HG03442 (cell line): ENCODE measurements around the gene NUP88.
A peak's percentile ranks its signal among the peaks of the same experiment; 100 is the strongest.
"Not testable (repeated sequence)": the region's sequence is repeated elsewhere in the genome, so short reads cannot be mapped to it uniquely, and the experiment has no call there.

ENCODE experiments used
- ATAC-seq: cut with Tn5 transposase; IDR thresholded peaks from one replicate; pipeline ENCODE4 v1.9.1; 2021; ENCODE audit warnings: mild to moderate bottlenecking, moderate library complexity; ENCODE audit not compliant: unreplicated experiment

The NUP88 gene

DNA sequence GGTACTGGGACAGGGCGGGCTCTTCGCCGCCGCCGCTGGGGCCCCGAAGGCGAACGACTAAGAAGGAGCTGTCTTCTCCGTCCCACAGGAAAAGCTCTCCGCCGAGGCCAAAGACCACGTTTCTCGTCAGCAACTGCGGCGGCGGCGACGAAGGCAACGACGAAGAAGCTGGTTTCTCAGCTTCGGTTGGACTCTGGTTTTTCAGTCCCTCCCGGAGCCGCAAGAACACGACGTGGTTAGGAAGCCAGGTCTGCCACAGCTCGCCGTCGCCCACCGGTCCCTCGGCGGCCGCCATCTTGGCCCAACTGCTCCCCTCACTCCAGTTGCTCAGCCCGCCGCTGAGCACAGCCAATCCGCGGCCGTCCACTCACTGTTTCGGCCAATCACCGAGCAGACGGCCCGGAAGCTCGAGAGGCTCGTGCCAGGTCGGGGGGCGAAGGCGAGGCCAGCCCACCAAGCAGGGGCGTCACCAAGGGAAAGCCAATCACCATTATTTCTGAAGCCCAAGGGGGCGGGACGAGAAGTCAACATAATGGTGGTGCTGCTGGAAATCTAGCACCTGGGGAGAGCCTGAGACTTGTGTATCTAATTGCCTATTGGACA is at the start of gene NUP88:
Gene NUP88 (minus strand): TSS at position 307 of the 603 bp plus-strand sequence. CDS start 12 bp downstream, at position 295.
- ATAC-seq, result peak; percentile 91

DNA sequence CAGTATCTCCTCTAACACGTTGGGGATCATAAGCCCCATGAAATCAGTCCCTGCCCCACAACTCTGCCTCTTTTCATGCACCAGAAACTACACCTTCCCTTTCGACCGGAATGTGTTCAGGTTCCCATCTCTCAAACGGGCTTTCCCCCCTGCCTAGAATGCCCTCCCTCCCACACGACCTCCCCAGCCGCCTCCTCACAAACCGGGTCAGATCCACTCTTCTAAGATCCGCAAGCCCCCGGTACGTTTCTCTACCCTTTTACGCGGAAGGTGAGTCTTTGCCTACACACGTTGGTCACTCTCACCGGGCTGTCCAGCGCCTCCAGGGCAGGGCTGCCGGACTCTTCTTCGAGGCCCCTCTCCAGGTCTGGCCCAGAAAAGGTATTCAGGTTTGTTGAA is 48.6 kb upstream of the NUP88 start:
- ATAC-seq, result no peak

DNA sequence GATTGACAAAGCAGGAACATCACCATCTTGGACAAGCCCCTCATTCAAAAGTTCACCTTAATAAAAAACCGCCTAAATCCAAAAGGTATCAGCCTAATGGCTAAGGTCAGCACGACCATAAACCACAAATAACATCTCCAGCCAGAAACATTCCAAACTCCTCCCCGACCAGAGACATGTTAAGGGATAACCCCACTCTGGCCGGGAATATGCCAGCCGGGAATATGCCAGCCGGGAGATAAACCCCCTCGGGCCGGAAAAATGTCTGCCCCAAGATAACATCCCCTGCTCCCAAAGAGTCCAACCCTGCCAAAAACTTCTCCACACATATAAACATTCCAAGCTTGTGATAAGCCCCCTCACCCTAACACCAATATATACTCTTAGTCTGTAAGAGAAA is 48.0 kb upstream of the NUP88 start:
- ATAC-seq, result no peak

DNA sequence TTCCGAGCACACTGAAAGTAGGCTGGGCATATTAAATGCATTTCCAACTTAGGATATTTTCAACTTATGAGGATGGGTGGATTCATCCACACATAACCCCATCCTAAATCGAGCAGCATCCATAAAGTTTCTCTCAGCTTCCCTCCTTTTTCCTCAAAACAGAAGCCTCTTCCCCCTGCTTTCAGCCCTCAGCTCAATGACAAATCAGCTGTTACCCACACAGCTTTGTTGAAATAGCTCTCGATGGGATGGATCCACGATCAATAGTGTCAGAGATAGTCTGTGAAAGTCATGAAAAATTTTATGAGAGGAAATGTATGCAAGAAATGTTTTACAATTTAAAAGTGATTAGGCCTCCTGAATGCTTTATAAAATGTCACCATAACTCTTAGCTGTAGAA is 46.8 kb upstream of the NUP88 start:
- ATAC-seq, result no peak

DNA sequence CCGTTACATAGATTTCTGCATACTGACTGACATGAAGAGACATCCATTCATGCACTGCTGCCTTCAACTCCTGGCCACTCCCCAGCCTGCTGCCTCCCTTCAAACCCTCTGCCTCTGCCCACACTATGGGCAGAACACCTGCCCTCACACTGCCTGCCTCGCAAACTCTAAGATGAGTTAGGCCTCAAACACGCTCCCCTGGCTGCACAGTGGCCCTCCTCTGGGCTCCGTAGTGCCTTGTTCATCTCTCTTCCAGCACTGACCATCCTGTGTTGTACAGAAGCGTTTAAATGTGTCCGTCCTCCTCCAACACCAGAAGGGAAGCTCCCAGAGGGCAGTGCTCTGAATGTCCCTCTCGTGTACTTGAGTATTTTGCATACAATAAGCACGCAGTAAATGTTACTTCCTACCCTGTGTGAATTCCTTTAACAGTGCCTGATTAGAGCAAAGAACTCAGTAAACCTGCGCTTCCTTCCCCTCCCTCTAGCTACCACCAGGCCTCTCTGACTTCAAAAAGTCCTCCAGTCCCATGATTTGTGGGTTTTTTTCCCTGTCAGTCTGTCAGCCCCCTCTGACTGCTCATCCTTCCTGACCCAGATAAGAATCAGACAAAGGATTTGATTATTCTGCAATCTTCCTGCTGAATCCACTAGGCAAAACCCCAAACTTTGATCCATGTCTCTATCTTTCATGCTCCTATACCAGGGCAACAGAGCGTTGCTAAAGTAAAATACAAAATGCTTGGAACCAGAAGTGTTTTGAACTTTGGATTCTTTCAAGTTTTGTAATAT is 45.5 kb upstream of the NUP88 start:
- ATAC-seq, result no peak

DNA sequence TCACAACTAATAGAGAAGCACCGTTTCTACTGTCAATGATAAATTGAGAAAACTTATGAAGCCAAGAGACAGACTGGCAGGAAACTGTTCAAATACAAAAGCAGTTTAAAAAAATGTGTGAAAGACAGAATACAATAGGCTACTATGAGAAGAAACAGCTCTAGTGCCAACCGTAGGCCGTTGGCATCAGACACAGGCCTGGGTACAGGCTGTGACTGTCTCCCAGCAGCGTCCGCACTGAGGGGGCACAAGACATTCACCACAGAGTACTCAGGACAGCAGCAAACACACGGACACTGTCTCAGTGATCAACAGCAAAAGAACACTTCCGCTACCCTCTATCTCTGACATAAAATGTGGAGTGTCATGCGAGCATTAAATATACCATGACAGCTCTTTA is 27.3 kb upstream of the NUP88 start:
- no peak for ATAC-seq

DNA sequence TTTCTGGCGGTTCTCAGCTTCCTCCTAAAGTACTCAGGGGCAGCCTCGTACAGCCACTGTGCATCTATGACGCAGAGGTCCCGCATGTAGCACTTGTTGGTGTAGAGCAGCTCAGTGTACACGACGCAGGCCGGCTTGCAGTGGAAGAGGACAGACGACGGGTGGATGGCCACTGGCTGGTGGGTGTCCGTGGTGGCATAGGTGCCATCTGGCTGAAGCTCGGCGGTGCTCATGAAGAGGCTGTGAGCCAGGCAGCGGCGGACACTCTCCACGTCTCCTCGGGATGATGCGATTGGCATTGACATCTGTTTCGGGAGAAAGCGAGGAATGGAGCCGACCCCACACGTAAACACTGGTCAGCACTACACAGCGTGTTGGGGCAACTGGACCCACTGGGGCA is 24.7 kb upstream of the NUP88 start:
- no peak for ATAC-seq

DNA sequence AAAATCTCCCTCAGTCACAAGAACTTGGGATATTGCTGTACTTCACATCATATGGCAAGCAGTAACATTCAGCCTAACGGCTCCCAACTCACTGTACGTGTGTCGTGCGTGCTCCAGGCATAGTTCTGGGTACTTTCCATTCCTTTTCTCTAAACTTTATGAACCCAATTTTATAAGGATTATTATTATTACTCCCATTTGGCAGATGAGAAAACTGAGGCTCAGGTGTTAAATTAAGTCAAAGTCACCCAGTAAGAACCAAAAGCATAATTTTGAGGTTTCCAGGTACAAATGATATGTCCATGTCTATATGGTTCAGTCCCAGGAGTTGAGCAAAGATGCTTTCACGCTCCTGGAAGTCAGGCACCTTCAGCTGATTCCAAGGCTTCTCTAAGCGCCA is 24.3 kb upstream of the NUP88 start:
- ATAC-seq, result no peak

DNA sequence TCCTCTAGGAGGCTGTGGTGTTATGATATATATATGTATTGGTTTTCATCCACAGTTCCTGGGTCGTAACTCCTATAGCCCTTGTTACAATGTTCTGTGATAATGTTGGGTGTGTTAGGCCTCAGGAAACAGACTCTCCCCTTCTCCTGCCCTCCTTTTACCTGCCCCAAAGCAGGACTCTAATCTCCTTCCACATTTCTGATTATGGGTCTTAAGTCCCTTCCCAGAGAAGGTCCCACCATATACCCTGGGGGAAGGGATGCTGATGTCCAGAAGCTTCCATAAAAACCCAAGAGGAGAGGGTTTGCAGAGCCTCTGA is 19.9 kb upstream of the NUP88 start:
- ATAC-seq, result no peak

DNA sequence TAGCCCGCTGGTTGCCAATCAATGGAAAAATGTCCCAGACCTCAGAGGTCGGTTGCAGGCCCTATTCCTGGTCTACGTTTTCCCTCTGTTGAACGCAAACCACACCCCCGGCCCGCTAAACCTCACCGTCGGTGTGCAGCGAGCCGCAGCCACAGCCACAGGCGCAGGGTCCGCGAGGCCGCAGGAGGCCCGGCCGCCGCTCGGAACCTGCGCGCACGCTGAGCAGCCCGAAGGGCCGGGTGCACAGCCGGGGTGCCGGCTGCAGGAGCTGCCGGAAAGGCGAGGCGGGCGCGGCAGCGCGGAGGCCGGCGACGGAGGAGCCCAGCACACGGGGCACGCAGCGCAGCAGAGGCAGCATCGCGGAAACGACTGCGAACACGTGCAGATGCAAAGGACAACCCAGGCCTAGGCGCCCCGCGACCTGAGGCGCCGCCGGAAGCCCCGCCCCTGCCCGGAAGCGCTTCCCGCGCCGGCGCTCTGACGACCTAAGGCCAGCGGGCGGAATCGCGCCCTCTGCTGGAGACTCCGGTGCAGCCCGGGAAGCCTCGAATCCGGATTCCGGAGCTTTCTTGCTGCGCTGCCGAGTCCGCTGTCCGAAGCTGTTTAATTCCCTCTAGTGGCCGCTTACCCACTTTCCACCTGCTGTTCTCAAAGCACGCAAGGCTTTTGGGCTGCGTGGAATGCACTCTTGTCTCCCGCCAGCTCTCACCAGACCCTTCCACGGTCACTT is 19.4 kb upstream of the NUP88 start, which contains the start of gene C1QBP:
Gene C1QBP (minus strand): TSS at position 440 of the 730 bp plus-strand sequence. CDS start 82 bp downstream, at position 358.
- ATAC-seq, result peak; percentile 88

DNA sequence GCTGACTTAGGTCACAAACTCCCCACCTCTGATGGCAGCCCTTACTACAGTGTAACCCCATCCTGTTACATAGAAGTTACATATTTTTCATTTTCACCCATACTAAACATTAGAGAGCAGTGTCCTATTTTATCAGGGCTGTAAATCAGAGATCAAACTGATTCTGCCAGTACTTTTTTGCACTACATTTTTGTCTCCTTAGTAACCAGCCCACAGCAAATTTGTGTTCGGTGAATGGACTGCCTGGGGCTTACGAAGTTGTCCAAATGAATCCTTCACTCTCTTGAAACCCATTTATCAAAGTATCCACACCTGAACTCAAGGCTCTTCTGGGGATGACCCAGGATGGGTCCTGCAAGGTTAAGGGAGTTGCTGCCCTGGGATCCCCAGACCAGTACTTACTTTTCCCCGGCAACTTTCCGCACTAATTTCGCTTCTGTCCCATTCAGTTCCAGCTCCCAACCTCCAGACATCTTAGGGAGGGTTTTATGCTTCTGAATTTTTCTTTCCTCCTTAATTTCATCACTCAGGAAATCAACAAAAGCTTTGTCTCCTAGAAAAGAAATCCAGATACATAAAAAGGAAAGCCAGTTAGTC is 18.4 kb upstream of the NUP88 start:
- no peak for ATAC-seq

DNA sequence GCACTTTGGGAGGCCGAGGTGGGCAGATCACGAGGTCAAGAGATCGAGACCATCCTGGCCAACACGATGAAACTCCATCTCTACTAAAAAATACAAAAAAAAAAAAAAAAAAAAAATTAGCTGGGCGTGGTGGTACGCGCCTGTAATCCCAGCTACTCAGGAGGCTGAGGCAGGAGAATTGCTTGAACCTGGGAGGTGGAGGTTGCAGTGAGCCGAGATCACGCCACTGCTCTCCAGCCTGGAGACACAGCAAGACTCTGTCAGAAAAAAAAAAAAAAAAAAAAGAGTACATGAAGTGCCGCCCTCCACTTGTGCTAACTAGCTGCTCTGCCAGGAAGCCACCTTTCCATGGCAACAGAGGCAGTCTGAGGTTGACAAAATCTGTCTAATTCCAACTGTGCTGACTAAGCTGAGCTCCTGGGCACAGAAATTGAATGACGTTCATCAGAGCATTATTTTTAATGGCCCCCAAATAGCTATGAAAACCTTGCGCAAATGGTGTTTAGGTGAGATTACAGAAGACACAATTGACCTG is 16.4 kb upstream of the NUP88 start:
- not testable (repeated sequence) for ATAC-seq

DNA sequence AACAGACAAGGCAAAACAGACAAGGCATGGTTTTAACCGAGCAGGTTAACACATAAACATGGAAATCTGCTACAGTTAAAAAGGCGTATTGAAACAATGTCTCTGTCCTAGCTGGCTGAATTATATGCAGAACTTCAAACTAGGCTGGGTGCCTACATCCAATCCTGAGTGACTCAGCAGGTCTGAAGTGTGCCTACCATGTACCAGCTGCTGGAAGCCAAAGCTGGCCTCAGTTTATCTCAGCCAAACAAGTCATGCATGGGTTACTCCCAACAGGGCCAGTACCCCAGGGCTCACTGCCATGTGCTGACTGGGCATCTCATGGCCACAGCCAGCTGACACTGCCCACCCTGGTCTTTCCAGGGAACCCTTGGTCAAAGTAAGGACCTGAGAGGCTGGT is 15.5 kb upstream of the NUP88 start:
- no peak for ATAC-seq

DNA sequence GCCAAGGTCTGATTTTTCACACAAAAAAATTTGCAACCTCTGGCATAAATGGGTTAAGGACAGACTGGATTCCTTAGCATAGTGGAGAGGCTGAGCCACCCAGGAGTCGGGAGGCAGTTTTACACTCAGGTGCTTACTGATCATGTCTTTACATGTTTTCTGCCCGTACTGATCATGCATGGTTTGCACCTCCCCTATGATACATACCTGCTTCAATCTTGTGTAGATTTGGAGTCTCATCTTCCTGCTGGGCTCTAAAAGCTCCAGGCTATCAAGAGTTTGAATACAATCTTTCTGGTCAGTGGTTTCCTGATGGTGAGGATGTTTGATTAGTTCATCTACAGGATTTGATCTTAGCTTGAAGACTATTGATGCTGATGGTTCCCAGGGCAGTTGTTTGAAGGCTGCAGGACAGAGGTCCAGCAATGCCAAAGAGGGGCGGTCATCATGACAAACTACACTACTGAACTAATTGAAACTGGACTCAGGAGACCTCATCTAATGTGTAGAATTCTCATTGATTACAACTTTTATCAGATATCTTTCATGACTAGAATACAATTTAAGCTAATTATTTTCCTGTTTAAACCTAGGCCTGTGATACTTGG is 12.6 kb upstream of the NUP88 start:
- ATAC-seq, result no peak

DNA sequence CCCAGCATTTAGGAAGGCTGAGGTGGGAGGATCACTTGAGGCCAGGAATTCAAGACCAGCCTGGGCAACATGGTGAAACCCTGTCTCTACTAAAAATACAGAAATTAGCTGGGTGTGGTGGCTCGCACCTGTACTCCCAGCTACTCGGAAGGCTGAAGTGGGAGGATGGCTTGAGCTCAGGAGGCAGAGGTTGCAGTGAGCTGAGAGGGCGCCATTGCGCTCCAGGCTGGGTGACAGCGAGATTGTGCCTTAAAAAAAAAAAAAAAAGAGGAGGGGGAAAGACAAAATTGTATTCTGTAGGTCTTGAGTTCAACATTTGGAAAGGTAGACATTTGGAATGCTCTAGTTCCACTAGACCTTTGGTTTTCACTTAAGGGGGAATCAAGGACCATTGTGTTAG is 11.8 kb upstream of the NUP88 start:
- not testable (repeated sequence) for ATAC-seq

DNA sequence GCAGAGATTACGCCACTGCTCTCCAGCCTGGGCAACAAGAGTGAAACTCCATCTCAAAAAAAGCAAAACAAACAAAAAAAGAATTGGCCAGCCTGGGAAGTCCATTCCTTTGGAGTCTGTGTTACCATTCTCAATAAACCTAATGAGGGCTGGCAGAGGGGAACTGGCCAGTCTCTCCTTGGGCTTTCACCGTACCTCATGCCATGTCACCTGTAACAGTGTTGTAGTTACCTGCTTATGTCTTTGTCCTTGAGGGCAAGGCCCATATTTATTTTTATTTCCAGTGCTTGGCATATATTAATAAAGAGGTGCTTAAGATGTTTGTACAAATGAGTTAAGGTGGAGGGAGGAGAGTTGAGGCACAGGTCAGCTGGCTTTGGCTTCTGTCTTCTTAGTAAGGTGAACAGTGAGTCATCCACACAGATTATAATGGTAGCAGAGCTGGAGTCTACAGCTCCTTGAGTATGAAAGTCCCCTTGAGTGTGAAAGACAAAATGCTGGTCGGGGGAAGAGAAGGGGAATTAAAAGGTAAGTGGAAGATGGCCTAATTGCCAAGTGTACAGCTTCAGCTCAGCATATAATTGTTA is 11.0 kb upstream of the NUP88 start:
- ATAC-seq, result no peak

DNA sequence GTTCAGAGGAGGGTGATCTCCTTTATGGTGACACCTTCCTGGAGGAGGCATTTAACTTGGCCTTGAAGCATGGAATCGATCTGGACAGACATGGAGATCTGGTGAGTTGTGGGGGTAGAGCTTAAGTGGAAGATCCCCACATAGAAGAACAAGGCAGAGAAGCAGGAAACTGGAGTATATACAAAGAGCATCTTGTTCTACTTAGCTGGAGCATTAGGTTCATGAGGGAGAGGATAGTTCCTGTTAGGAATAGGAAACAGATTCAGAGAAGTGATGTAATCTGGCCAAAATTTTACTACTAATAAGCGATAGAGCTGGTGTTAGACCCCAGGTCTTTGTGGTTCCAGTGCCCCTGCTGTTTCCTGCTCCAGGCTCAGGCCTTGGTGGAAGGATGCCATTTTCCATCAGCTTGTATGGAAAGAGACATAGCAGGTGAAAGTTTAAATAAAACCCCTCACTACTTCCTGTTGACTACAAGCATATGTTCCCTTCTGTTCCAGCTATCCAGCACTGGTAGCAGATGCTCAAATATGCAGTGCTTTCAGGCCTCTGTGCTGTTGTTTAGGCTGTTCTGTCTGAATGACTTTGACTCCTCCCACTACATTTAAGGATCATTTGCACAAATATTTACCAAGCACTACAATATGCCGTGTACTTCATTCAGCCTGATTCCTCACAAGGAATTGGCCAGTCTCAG is 9.9 kb upstream of the NUP88 start:
- ATAC-seq, result no peak

DNA sequence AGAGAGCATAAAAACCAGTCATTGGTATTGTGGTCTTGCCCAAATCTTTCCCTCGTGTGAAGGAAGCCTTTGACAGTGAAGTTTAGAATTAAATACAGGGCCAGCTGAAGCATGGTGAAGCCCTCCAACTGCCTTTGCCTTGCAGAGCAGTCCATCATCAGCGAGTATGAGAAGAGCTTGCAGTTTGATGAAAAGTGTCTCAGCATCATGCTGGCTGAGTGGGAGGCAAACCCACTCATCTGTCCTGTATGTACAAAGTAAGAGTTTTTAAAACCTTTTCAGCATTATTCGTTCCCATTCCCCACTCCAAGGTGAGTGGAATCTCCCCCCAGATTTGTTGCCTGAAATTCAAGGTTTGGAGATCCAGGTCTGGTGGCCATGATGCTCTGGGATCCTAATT is 6.4 kb upstream of the NUP88 start:
- no peak for ATAC-seq

DNA sequence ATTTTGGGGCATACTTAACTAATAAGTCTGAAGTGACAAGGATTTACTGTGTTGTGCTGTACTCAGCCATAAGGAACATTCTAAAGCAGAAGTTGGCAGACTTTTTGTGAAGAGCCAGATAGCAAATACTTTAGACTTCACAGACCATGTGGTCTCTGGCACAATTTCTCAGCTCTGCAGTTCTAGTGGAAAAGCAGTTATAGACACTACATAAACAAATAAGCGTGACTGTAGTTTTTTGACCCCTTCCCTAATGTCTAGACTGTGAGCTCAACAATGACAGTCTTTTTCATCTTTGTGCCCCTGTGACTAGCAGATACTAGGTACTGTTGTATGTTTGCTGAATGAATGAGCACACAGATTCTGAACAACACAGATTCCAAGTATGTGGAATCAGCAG is 5.4 kb upstream of the NUP88 start:
- no peak for ATAC-seq

DNA sequence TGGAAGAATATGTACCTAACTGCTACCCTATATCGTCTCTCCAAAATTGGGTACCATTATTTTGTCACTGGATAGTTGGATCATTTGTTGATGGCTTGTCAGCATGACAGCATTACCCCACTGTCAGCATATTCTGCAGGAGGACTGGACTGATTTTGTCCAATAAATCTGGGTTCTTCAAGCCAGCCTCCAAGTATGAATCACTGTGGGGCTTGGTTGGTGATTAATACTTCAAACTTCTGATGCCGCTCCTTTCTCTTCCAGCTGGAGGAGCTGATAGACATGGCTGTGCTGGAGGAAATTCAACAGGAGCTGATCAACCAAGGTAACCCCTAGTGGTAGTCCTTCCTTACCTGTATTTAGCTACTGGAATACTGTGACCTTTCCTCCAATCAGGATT is 3.0 kb upstream of the NUP88 start:
- ATAC-seq, result no peak
